ENCODE data around the gene FNIP1.

- TF ChIP-seq POLR2AphosphoS5 (IDR thresholded peaks at IDR 0.05) (no peak), POLR2A (IDR thresholded peaks at IDR 0.05) (no peak)
Observed at GRCh38 chr5:131769961-131770360, 26.9 kb downstream of the FNIP1 start.
